Left hindlimb (tissue), 1 donor: Measurements from ENCODE around the gene SLC23A2.
"Not testable (repeated sequence)": the region's sequence is repeated elsewhere in the genome, so short reads cannot be mapped to it uniquely, and the experiment has no call there.

ENCODE experiments used
- DNase-seq: peaks from one replicate; pipeline ENCODE4 v3.0.0-alpha.2; 2018

SLC23A2 gene

GRCh38 chr20:5001174-5002076 lies at the start of gene SLC23A2:
Gene SLC23A2 (minus strand): TSS chr20:5001510. CDS start chr20:4932562, 68,948 bp downstream.
- DNase-seq, result peak; percentile 55

- no peak for DNase-seq
Measured at GRCh38 chr20:5046656-5047339, 45.5 kb upstream of the SLC23A2 start.

- DNase-seq, result no peak
Measured at GRCh38 chr20:5045906-5046305, 44.6 kb upstream of the SLC23A2 start.

- no peak for DNase-seq
Measured at GRCh38 chr20:5044075-5044620, 42.8 kb upstream of the SLC23A2 start.

GRCh38 chr20:5041433-5041832 lies 40.1 kb upstream of the SLC23A2 start:
- DNase-seq, result peak; percentile 37

GRCh38 chr20:5040345-5040744 lies 39.0 kb upstream of the SLC23A2 start:
- DNase-seq, result no peak

GRCh38 chr20:5039889-5040288 lies 38.6 kb upstream of the SLC23A2 start:
- no peak for DNase-seq

GRCh38 chr20:5039255-5039657 lies 37.9 kb upstream of the SLC23A2 start:
- DNase-seq, result no peak

- no peak for DNase-seq
Measured at GRCh38 chr20:5036828-5037227, 35.5 kb upstream of the SLC23A2 start.

GRCh38 chr20:5035518-5035917 lies 34.2 kb upstream of the SLC23A2 start:
- not testable (repeated sequence) for DNase-seq

- no peak for DNase-seq
Measured at GRCh38 chr20:5033566-5033965, 32.3 kb upstream of the SLC23A2 start.

- DNase-seq, result not testable (repeated sequence)
Measured at GRCh38 chr20:5031701-5032100, 30.4 kb upstream of the SLC23A2 start.

GRCh38 chr20:5031206-5031557 lies 29.9 kb upstream of the SLC23A2 start:
- no peak for DNase-seq

- no peak for DNase-seq
Measured at GRCh38 chr20:5030348-5031205, 29.3 kb upstream of the SLC23A2 start.

GRCh38 chr20:5028258-5029059 lies 27.1 kb upstream of the SLC23A2 start:
- not testable (repeated sequence) for DNase-seq

- no peak for DNase-seq
Measured at GRCh38 chr20:5024982-5025381, 23.7 kb upstream of the SLC23A2 start.

- no peak for DNase-seq
Measured at GRCh38 chr20:5024103-5024502, 22.8 kb upstream of the SLC23A2 start.

- not testable (repeated sequence) for DNase-seq
Measured at GRCh38 chr20:5023171-5023570, 21.9 kb upstream of the SLC23A2 start.

- no peak for DNase-seq
Measured at GRCh38 chr20:5020760-5021159, 19.4 kb upstream of the SLC23A2 start.

- DNase-seq, result no peak
Measured at GRCh38 chr20:5013682-5014447, 12.6 kb upstream of the SLC23A2 start.

- DNase-seq, result no peak
Measured at GRCh38 chr20:5008759-5009158, 7.4 kb upstream of the SLC23A2 start.
